ENCODE data around the gene BATF.
"Not testable (repeated sequence)": the region's sequence is repeated elsewhere in the genome, so short reads cannot be mapped to it uniquely, and the experiment has no call there.

The BATF gene, protein sequence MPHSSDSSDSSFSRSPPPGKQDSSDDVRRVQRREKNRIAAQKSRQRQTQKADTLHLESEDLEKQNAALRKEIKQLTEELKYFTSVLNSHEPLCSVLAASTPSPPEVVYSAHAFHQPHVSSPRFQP

DNA sequence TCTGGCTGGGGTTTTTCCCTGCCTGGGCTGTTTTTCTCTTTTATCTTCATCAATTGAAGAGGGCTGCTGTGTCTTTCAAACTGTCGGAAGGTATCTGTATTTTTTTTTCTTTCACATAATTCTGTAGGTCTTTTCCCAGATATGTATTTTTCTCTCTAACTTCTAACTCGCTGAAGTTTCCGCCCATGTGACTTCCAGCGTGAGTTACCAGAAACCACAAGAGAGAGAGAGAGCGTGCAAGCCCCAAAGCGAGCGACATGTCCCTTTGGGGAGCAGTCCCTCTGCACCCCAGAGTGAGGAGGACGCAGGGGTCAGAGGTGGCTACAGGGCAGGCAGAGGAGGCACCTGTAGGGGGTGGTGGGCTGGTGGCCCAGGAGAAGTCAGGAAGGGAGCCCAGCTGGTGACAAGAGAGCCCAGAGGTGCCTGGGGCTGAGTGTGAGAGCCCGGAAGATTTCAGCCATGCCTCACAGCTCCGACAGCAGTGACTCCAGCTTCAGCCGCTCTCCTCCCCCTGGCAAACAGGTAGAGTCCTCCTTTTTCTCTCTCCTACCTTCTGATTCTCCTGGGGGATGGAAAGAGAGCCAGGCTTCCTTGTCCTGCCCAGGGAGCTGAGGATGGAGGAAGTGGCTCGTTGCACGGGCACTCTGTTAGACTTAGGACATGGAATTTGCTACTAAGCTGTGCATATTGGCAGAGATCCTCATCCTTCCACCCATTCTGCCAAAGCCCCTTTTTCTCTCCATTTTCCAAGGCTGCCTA, at the start of gene BATF:
BATF (plus strand) TSS at position 246 of the 759 bp plus-strand sequence; CDS start at position 460, 214 bp downstream.
- peak; percentile 56 for DNase-seq

- not testable (repeated sequence) for DNase-seq
These were observed 48.1 kb upstream of the BATF start for GRCh38 chr14:75474127-75474526.

GRCh38 chr14:75476274-75476995, 45.8 kb upstream of the BATF start:
- no peak for DNase-seq

- no peak for DNase-seq
These were observed 44.4 kb upstream of the BATF start for GRCh38 chr14:75477881-75478280.

DNA sequence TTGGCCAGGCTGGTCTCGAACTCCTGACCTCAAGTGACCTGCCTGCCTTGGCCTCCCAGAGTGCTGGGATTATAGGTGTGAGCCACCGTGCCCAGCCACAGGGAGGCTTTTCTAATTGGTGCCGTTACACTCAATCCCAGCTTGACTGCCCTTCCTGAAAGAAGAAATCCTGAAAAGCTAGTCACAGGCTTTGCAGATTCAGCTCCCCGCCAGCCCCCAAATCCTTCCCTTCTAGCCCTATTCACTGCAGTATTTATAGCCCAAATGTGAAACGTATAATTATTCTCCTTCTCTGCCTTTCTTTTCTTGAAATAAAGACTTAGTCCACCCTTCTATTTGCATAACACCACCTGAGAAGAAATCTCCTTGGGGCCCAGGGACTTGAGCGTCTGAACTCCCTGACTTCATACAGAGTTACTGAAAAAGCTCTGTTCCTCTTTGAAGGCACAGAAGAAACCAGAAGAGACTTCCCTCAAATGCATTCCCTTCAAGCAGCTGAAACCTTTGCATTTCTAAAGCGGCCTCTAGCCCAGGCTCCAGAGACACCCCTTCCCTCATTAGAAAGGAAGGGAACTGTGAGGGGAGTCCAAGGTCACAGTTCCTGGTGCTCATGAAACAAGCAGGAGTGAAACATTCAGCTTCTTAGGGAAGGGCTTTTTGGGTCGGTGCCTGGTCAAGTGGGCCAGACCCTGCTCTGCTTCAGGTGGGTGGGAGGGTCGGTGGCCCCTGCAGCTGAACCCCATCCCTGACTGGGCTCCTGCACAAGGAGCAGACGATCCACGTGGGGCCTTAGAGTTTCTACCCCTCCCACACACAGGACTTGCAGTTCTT, 42.3 kb upstream of the BATF start:
- DNase-seq: peak; percentile 10

DNA sequence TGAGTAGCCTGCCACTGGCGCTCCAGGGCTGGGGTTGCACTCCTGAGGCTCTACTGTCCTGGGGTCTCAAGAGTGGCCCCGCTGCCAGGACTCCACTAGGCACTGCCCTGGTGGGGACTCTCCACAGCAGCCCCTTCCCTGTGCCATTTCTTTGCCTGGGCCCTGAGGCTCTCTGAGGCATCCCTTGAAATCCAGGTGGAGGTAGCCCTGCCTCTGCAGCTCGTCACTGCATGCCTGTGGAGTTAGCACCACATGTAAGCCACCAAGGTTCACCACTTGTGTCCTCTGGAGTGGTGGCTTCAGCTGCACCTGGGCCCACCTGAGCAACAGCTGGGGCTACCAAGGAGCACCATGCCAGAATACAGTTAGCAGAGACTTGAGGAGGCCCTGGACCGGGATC, 39.9 kb upstream of the BATF start:
- DNase-seq: no peak

- no peak for DNase-seq
These were observed 37.4 kb upstream of the BATF start for GRCh38 chr14:75484711-75485429.

- DNase-seq: no peak
These were observed 36.0 kb upstream of the BATF start for GRCh38 chr14:75486318-75486717.

DNA sequence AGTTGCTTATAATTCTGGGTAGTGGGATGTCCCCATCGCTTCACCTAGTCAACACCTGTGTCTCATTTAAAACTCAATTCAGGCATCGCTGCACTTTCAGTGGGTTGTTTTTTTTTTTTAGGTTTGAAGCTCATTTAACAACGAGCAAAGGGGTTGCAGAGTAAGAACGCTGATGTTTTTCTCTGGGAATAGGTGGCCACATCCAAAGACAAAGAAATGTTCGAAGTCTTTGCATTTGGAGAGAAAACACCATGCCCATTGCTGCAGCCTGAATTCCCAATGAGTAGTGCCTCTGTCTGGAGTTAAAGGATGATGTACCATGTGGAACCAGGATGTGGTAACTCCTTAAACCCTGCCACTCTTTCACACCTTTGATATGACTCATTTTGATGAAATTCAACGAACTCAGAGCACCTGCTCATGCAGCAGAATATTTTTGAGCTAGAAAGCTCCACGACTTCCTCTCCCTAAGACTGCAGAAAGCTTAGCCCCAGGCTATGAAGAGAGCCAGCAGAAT, 35.1 kb upstream of the BATF start:
- DNase-seq: no peak

GRCh38 chr14:75489480-75489837, 32.8 kb upstream of the BATF start:
- no peak for DNase-seq

GRCh38 chr14:75491376-75491978, 30.8 kb upstream of the BATF start:
- DNase-seq: no peak

DNA sequence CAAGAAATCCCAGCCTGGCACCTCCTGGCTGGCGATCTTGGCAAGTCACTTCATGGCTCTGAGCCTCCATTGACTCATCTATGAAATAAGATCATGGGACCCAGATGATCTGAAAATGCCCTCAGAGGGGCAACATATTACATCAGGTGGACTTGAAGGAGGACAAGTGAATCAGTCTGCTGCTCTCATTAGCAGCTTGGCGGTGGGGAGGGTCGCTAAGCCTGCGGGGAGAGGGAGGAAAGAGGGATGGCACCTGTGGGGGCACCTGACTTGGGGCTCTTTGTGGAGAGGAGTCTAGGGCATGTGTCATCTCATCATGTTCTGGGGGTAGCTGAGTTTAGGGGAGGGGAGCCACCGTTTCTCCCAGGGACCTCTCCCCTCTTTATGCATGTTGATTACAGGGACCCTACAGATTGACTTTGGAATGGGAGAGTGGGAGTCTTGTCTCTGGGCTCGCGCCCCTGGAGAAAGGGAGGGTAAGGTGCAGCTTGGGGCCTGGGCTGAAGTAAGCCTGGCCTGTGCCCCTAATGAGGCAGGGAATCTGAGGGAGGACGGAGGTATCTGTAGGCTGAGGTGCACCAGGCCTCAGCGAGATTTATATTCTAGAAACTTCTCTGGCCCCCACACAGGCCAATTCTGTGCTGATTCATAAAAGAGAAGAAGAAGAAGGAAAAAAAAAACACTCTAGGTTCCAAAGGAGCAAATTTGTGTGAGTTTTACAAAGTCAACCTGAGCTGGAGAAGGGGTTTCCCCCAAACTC, 29.3 kb upstream of the BATF start:
- no peak for DNase-seq

GRCh38 chr14:75493592-75494087, 28.6 kb upstream of the BATF start:
- no peak for DNase-seq

DNA sequence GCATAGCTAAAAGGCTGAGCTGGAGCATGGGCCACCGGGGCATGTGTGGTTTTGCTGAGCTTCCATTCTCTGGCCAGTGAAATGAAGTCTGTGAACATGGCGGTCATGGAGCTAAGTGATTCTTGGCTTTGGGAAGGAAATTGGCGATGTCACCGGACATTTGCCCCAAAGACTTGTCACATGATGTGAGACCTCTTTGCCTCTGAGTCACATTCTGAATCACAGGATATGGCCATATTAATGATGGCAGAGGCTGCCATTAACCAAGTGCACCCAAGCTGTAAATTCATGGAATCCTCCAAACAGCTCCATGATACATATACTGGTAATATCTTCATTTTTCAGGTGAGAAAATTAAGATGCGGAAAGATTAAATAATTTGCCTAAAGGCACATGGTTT, 27.4 kb upstream of the BATF start:
- DNase-seq: peak; percentile 67

DNA sequence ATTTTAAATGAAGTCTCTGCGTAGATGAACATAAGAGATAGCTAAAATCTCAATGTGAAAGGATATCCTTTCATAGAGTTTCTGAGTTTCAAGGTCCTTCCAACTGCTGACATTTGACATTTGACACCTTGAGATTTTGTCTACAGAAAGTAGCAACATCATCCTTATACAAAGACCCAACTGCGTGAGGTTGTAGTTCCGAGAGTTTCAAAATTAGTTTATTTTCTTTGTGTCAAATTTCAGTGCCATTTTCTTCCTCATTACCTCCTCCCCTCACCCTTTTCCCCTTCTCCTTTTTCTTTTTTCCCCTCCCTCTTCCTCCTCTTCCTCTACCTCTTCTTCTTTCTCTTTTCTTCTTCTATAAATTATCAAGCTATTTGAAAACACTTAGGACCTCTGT, 26.9 kb upstream of the BATF start:
- DNase-seq: no peak

- DNase-seq: no peak
These were observed 26.4 kb upstream of the BATF start for GRCh38 chr14:75495882-75496281.

- peak; percentile 26 for DNase-seq
These were observed 25.5 kb upstream of the BATF start for GRCh38 chr14:75496755-75497154.

DNA sequence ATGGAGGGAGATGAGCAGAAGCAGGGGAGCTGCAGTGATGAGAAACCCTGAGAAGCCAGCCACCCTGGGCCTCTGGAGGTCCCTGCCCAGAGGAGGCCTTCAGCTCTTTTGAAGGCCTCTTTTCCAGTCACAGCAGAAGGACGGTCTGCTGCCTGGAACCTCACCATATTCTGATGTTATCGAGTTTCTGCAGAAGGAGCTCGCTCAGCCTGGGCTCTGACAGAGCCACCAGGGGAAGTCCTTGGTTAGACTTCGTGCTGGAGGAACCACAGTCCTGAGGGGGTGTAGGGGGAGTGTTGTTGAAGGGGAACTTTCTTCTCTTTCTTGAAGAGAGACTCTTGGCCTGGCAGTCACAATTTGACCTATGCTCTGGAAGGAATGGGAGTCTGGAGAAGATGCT, 25.1 kb upstream of the BATF start:
- DNase-seq: peak; percentile 71

DNA sequence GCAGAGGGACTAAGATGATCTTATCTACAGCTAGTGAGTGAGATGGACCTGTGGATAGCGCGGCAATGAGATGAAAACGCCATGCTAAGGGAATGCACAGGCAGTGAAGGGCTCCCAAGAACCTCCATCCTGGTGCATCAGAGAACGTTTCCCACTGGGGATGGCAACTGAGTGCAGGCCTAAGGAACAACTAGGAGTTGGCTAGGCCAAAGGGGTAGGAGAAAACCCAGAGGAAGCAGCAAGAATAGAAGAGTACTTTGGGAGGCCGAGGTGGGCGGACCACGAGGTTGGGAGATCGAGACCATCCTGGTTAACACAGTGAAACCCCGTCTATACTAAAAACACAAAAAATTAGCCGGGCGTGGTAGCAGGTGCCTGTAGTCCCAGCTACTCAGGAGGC, 24.6 kb upstream of the BATF start:
- DNase-seq: no peak

DNA sequence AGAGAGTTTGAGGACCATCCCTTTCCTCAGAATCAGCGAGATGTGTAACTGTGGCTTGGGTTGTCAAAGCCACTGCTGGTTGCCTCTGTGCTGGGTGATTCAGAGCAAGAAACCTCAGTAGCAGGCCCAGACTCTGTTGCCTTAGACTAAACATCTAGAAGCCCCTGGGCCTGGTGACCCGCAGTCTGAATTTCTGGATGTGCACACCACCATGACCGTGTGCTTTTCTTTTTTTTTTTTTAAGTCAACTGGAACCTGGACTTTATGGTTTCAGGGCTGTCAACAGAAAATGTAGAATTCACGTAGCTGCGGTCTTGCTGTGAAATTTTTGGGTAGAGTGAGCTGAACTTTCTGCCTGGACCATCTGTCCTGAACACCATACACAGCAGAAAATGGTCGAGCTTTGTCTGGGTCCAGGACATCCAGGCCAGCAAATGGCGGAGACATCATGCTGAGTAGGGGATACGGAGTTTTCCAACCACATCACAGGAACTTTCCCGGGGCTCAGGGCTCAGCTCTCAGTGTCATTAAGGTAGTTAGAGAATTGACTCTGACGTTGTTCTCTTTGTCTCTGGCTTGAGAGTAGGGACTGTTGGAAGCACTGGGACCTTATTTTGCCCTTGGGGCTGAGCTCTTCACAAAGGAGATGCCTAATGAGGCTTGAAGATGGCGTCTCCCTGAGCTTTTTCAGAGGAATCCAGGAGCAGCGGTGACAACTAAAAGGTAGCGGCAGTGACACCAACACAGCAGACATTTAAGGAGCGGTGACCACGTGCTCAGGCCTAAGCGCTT, 23.0 kb upstream of the BATF start:
- DNase-seq: no peak
